Panc1 (cell line): ENCODE measurements around the gene SLC2A6. TPM values are rescaled to one million over a fixed set of nuclear protein-coding genes. Genes with fewer than 3 reads are reported as not detected.

ENCODE experiments used
- ATAC-seq: fragments of 200-7000 bp; cut with Tn5 transposase; 2 replicates; pipeline ENCODE4 v1.9.1; 2020; ENCODE audit warnings: mild to moderate bottlenecking, moderate library complexity
- BruUV-seq: library from RNA; stranded (reverse); fragments of 400-500 nt; replicated peaks from 2 replicates; lab custom pipeline; 2021; lab: Mats Ljungman, UMichigan
- CTCF ChIA-PET: fragments of 300-600 bp; sonication (Branson Sonifier 250); formaldehyde crosslinking; loops from one replicate; lab custom pipeline; 2022; ENCODE audit warnings: antibody characterized with exemption; lab: Charles Lee
- POLR2A ChIA-PET: fragments of 300-600 bp; sonication (Branson Sonifier 250); formaldehyde crosslinking; loops from one replicate; lab custom pipeline; 2022; ENCODE audit warnings: antibody characterized with exemption; lab: Charles Lee
- DNase-seq: peaks from one replicate; pipeline ENCODE4 v3.0.0-alpha.2; 2010; ENCODE audit warnings: low read depth, low spot score
- H3K27ac ChIP-seq: 2 replicates; pipeline ENCODE4 v1.5.1; 2011; ENCODE audit warnings: mild to moderate bottlenecking, low read length, inconsistent platforms
- H3K27me3 ChIP-seq: fragments of 200-500 bp; sonication (Bioruptor generic); 2 replicates; pipeline ENCODE4 v1.6.0; 2014; ENCODE audit warnings: low read length, inconsistent platforms; ENCODE audit not compliant: control insufficient read depth, insufficient read depth
- H3K36me3 ChIP-seq: fragments of 200-500 bp; sonication (Bioruptor generic); 2 replicates; pipeline ENCODE4 v1.5.1; 2014; ENCODE audit warnings: inconsistent platforms, mild to moderate bottlenecking, low read length, moderate library complexity; ENCODE audit not compliant: control insufficient read depth, insufficient read depth
- H3K4me1 ChIP-seq: 2 replicates; pipeline ENCODE4 v1.5.1; 2011; ENCODE audit warnings: inconsistent platforms, mild to moderate bottlenecking, low read length, moderate library complexity; ENCODE audit not compliant: control insufficient read depth, insufficient read depth
- H3K4me3 ChIP-seq, 2 experiments: 2 replicates each; pipeline ENCODE4 v1.5.1; 2011 to 2012; ENCODE audit warnings: low read depth in 2 of 2, low read length in 2 of 2, mild to moderate bottlenecking in 2 of 2, inconsistent platforms in 1 of 2, moderate library complexity in 1 of 2
- H3K9me3 ChIP-seq: fragments of 200-500 bp; sonication (Bioruptor generic); 2 replicates; pipeline ENCODE4 v1.5.1; 2014; ENCODE audit warnings: low read depth, mild to moderate bottlenecking, inconsistent platforms, low read length, moderate library complexity; ENCODE audit not compliant: control insufficient read depth, insufficient read depth
- CTCF ChIP-seq: fragments of 450-650 bp; IDR thresholded peaks from 2 replicates; pipeline ENCODE4 v1.5.1; 2017; ENCODE audit warnings: mild to moderate bottlenecking
- POLR2AphosphoS5 ChIP-seq: IDR thresholded peaks from 2 replicates; pipeline ENCODE4 v1.6.1; 2012; ENCODE audit warnings: mild to moderate bottlenecking, low read depth, low read length, moderate library complexity
- REST ChIP-seq, 2 experiments: IDR thresholded peaks; 2 replicates each; pipeline ENCODE4 v1.6.1; 2011 to 2012; ENCODE audit warnings: low read depth in 2 of 2, control low read depth in 1 of 2, low read length in 1 of 2, mild to moderate bottlenecking in 1 of 2, moderate library complexity in 1 of 2; ENCODE audit not compliant: insufficient read depth in 1 of 2
- SIN3A ChIP-seq: IDR thresholded peaks from 2 replicates; pipeline ENCODE4 v1.6.1; 2012; ENCODE audit warnings: low read depth, mild to moderate bottlenecking, low read length, moderate library complexity, borderline replicate concordance; ENCODE audit not compliant: insufficient read depth
- TCF7L2 ChIP-seq: IDR thresholded peaks from 2 replicates; pipeline ENCODE4 v1.6.1; 2011; ENCODE audit warnings: mild to moderate bottlenecking, low read depth, low read length, inconsistent platforms
- in situ Hi-C: cut with HindIII; loops from 2 replicates; pipeline ENCODE4 v1.10.0; 2016; ENCODE audit warnings: low sequenced_read_pairs, low pct_unique_long_range_greater_than_20kb
- intact Hi-C: fragments of 100-400 bp; cut with micrococcal nuclease; formaldehyde crosslinking; loops from one replicate; pipeline ENCODE4 v1.10.0; 2022; ENCODE audit not compliant: unreplicated experiment
- total RNA-seq: library from RNA; stranded (reverse); gene quantifications from one replicate; pipeline ENCODE4 v1.2.1, GENCODE V29; 2021; ENCODE audit not compliant: unreplicated experiment

SLC2A6 gene
- total RNA-seq, 1 experiment from 2014 or later, result 48.2 TPM

GRCh38 chr9:133477992-133478850 lies 678 bp downstream of the SLC2A6 start:
- peak overlapping the region; percentile 61 to 68 for H3K4me3 ChIP-seq
- no peak for DNase-seq
- H3K9me3 ChIP-seq, result no peaks in the 10 kb centered on the region
- ChIA-PET POLR2A (no interaction called here), CTCF (no interaction called here)
- H3K27ac ChIP-seq, result peak overlapping the region; percentile 85
- TF ChIP-seq TCF7L2 (no peak), CTCF (no peak), SIN3A (no peak), REST (IDR thresholded peaks at IDR 0.05; ENCODE audit: insufficient read depth in 1 of 2, low read depth in 2 of 2, low read length in 1 of 2) (no peak), POLR2AphosphoS5 (no peak)
- in situ Hi-C loops, result no loop called here
- peak; percentile 29 for ATAC-seq
- no TSS peak for BruUV-seq
- intact Hi-C loops, result no loop called here
- H3K4me1 ChIP-seq, result peaks cover 5% of the 10 kb centered on the region
- no peaks in the 10 kb centered on the region for H3K27me3 ChIP-seq
- no peaks in the 10 kb centered on the region; the same call in 1 of the 2 replicates for H3K36me3 ChIP-seq

GRCh38 chr9:133477461-133477860 lies 1.4 kb downstream of the SLC2A6 start:
- in situ Hi-C loops, result no loop called here
- no peak for TF ChIP-seq SIN3A
- TF ChIP-seq REST (IDR thresholded peaks at IDR 0.05; ENCODE audit: insufficient read depth in 1 of 2, low read depth in 2 of 2, low read length in 1 of 2), result no peak
- no peak for TF ChIP-seq TCF7L2
- no peak for TF ChIP-seq CTCF
- TF ChIP-seq POLR2AphosphoS5, result no peak
- ChIA-PET CTCF (no interaction called here), POLR2A (no interaction called here)
- H3K36me3 ChIP-seq, result no peaks in the 10 kb centered on the region; the same call in 1 of the 2 replicates
- peaks cover 5% of the 10 kb centered on the region for H3K4me1 ChIP-seq
- intact Hi-C loops, result no loop called here
- ATAC-seq, result no peak
- BruUV-seq, result TSS peak; percentile 74
- H3K27ac ChIP-seq, result peak overlapping the region; percentile 85; the same call in 1 of the 2 replicates
- H3K4me3 ChIP-seq, result peak overlapping the region; percentile 61 to 68; a peak in 3 of 4 replicates
- no peaks in the 10 kb centered on the region for H3K9me3 ChIP-seq
- DNase-seq, result no peak
- no peaks in the 10 kb centered on the region for H3K27me3 ChIP-seq
